GM10266 (cell line): ENCODE measurements around the gene HMGCLL1.

Experiments
- DNase-seq: peaks from one replicate; pipeline ENCODE4 v3.0.0; 2012; ENCODE audit errors: extremely low spot score
- CTCF ChIP-seq: IDR thresholded peaks from 2 replicates; pipeline ENCODE4 v1.5.1; 2012; ENCODE audit warnings: mild to moderate bottlenecking, low read depth; ENCODE audit not compliant: control insufficient read depth, insufficient read depth; ENCODE audit errors: missing control alignments

The HMGCLL1 gene

GRCh38 chr6:55492259-55492658, 86.7 kb downstream of the HMGCLL1 start:
- no peak for DNase-seq
- no peak for TF ChIP-seq CTCF

GRCh38 chr6:55490871-55491270, 88.1 kb downstream of the HMGCLL1 start:
- TF ChIP-seq CTCF: no peak
- no peak for DNase-seq

GRCh38 chr6:55474382-55474781, 104.6 kb downstream of the HMGCLL1 start:
- DNase-seq: no peak

GRCh38 chr6:55473722-55474121, 105.3 kb downstream of the HMGCLL1 start:
- no peak for DNase-seq
- no peak for TF ChIP-seq CTCF

More at GRCh38 chr6:55474382-55474781, 104.6 kb downstream of the HMGCLL1 start:
- no peak for TF ChIP-seq CTCF

GRCh38 chr6:55469951-55470366, 109.0 kb downstream of the HMGCLL1 start:
- TF ChIP-seq CTCF: no peak
- DNase-seq: no peak

GRCh38 chr6:55456016-55456415, 123.0 kb downstream of the HMGCLL1 start:
- TF ChIP-seq CTCF: no peak
- no peak for DNase-seq

GRCh38 chr6:55450005-55450404, 129.0 kb downstream of the HMGCLL1 start:
- no peak for DNase-seq
- no peak for TF ChIP-seq CTCF
